Thoracic aorta (tissue), 2 donors: ENCODE results near the gene TMEM269. TPM values are rescaled to one million over a fixed set of nuclear protein-coding genes. Genes with fewer than 3 reads are reported as not detected.
A peak's percentile ranks its signal among the peaks of the same experiment; 100 is the strongest.

Experiments used
- ATAC-seq: fragments of 150-250 bp; one replicate; pipeline ENCODE4 v1.8.0; 2017; ENCODE audit warnings: low read depth; ENCODE audit not compliant: insufficient number of reproducible peaks, low FRiP score
- DNase-seq: peaks from one replicate; pipeline ENCODE4 v3.0.0-alpha.2; 2020; ENCODE audit warnings: low spot score
- H3K27ac ChIP-seq, 2 donors: fragments of 200-600 bp; sonication (generic); 1 replicate in 1 of 2; 2 replicates in 1 of 2; pipeline ENCODE4 v1.5.1; 2016; ENCODE audit warnings: mild to moderate bottlenecking in 2 of 2, moderate library complexity in 2 of 2
- H3K27me3 ChIP-seq: fragments of 200-600 bp; sonication (generic); replicated peaks from 2 replicates; pipeline ENCODE4 v1.6.0; 2016; ENCODE audit warnings: mild to moderate bottlenecking; ENCODE audit not compliant: insufficient read depth
- H3K36me3 ChIP-seq: fragments of 200-600 bp; sonication (generic); one replicate; pipeline ENCODE4 v1.5.1; 2016
- H3K4me1 ChIP-seq, 2 donors: fragments of 200-600 bp; sonication (generic); 1 replicate in 1 of 2; 2 replicates in 1 of 2; pipeline versions ENCODE4 v1.5.1 to v1.6.0; 2016; ENCODE audit warnings: low read depth in 2 of 2, mild to moderate bottlenecking in 1 of 2; ENCODE audit not compliant: control insufficient read depth in 1 of 2
- H3K4me3 ChIP-seq: fragments of 200-600 bp; sonication (generic); 2 replicates; pipeline ENCODE4 v1.5.1; 2016; ENCODE audit warnings: mild to moderate bottlenecking
- H3K9me3 ChIP-seq: fragments of 200-600 bp; sonication (generic); 2 replicates; pipeline ENCODE4 v1.5.1; 2016
- CTCF ChIP-seq: fragments of 200-600 bp; sonication (generic); IDR thresholded peaks from one replicate; pipeline ENCODE4 v1.5.1; 2019; ENCODE audit warnings: antibody characterized with exemption
- total RNA-seq, 2 donors: library from RNA; depleted of rRNA; stranded (reverse); fragments of >200 nt; gene quantifications; one replicate each; pipeline versions ENCODE4 v1.1.0 to v1.2.3, GENCODE V29; 2016

The TMEM269 gene
- total RNA-seq, 2 donors from 2014 or later = 0.27 to 0.35 TPM

DNA sequence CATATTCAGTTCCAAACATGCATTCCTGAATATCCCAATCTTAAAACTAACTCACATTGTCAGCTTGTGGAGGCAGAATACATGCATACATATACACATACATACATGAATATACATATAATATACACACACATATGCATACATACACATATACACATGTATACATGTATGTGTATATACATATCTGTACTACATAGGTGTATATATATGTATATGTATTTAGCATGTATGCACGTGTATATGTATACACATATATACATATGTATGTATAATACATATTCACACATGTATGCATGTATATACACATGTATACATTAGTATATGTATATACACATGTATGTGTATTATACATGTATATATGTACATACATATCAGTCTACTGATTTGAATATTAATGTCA, 60.4 kb downstream of the TMEM269 start:
- Histone ChIP-seq H3K27me3 (no peaks in the 10 kb centered on the region), H3K27ac (no peak overlapping the region), H3K4me3 (no peak overlapping the region), H3K36me3 (peaks cover under 1% of the 10 kb centered on the region), H3K4me1 (peaks cover 7 to 11% of the 10 kb centered on the region in 2 donors), H3K9me3 (no peaks in the 10 kb centered on the region)
- ATAC-seq = no peak
- no peak for DNase-seq
- no peak for TF ChIP-seq CTCF

- H3K9me3 ChIP-seq = no peaks in the 10 kb centered on the region
- DNase-seq = no peak
- no peaks in the 10 kb centered on the region for H3K27me3 ChIP-seq
- H3K36me3 ChIP-seq = peaks cover 7% of the 10 kb centered on the region
- peak overlapping the region; percentile 96 for H3K4me3 ChIP-seq
- TF ChIP-seq CTCF = no peak
- peaks cover 7 to 11% of the 10 kb centered on the region in 2 donors for H3K4me1 ChIP-seq
- H3K27ac ChIP-seq = no peak overlapping the region
- no peak for ATAC-seq
Observed at GRCh38 chr1:42845866-42846256, 61.1 kb downstream of the TMEM269 start.

DNA sequence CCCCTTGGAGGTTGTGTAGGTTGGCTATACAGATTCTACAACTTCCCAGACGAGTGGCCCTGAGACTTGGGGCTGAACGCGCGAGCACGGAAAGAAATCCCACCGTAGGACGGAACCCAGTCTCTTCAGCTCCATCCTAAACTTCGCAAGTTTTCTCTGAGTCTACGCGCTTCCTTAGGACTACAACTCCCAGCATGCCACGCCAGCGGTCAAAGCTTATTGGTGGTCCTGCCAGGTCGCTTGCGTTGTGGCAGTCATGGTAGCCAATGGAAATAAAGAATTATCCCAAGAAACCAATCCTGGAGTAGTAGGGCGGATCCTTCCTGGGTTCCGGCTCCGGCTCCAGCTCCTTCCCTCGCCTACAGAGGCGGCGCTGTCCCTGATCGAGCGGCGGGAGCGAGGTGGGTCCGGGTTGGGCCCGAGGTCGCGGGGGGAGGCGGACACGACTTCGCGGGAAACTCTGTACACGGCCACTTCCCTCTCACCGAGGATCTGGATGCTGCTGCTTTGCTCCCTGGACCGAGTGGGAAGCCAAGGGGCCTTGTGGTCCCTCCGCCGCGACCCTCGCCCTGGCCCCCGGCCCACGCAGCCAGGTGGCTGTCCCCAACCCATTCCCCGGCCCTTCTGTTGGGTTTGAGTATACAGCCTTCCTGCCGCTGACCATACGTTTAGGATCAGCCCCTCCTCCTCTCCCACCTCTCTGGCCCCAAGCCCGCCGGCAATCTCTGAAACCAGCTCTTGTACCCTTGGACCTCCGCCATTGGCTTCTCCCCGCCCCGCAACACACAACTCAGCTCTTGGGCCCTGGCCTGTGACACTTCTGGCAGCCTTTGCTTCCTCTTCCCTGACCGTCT, 61.7 kb downstream of the TMEM269 start, which contains the start of gene ZNF691:
TSS of gene ZNF691 (plus strand) at position 357 of the 854 bp plus-strand sequence. CDS start 3,046 bp downstream, outside the sequence.
- Histone ChIP-seq H3K36me3 (peaks cover 12% of the 10 kb centered on the region), H3K4me3 (peak within 1 kb of the TSS; percentile 96), H3K27me3 (no peaks in the 10 kb centered on the region), H3K9me3 (no peaks in the 10 kb centered on the region), H3K27ac (peak within 1 kb of the TSS; percentile 53 to 70), H3K4me1 (peaks cover 7 to 11% of the 10 kb centered on the region in 2 donors)
- DNase-seq (peak; percentile 89), ATAC-seq (peak; percentile 98)
- peak; percentile 45 for TF ChIP-seq CTCF

GRCh38 chr1:42847111-42847595, 62.4 kb downstream of the TMEM269 start:
- DNase-seq = no peak
- no peaks in the 10 kb centered on the region for H3K27me3 ChIP-seq
- no peaks in the 10 kb centered on the region for H3K9me3 ChIP-seq
- no peak for TF ChIP-seq CTCF
- no peak for ATAC-seq
- peaks cover 17% of the 10 kb centered on the region for H3K36me3 ChIP-seq
- H3K4me3 ChIP-seq = peak overlapping the region; percentile 96
- H3K27ac ChIP-seq = peak overlapping the region; percentile 53 to 70
- H3K4me1 ChIP-seq = peaks cover 7 to 11% of the 10 kb centered on the region in 2 donors

GRCh38 chr1:42847721-42848460, 63.1 kb downstream of the TMEM269 start:
- no peak overlapping the region for H3K4me3 ChIP-seq
- H3K36me3 ChIP-seq = peaks cover 17% of the 10 kb centered on the region
- no peaks in the 10 kb centered on the region for H3K27me3 ChIP-seq
- no peak for ATAC-seq
- DNase-seq = no peak
- no peak for TF ChIP-seq CTCF
- no peak overlapping the region for H3K27ac ChIP-seq
- no peaks in the 10 kb centered on the region for H3K9me3 ChIP-seq
- peaks cover 7 to 11% of the 10 kb centered on the region in 2 donors for H3K4me1 ChIP-seq
